DMS 273 (cell line): ENCODE data around the gene CCDC142.
"Not testable (repeated sequence)": the region's sequence is repeated elsewhere in the genome, so short reads cannot be mapped to it uniquely, and the experiment has no call there.

Experiments
- DNase-seq: peaks from one replicate; lab custom pipeline; 2025; ENCODE audit not compliant: unreplicated experiment; lab: John Stamatoyannopoulos, UW

CCDC142 gene

DNA sequence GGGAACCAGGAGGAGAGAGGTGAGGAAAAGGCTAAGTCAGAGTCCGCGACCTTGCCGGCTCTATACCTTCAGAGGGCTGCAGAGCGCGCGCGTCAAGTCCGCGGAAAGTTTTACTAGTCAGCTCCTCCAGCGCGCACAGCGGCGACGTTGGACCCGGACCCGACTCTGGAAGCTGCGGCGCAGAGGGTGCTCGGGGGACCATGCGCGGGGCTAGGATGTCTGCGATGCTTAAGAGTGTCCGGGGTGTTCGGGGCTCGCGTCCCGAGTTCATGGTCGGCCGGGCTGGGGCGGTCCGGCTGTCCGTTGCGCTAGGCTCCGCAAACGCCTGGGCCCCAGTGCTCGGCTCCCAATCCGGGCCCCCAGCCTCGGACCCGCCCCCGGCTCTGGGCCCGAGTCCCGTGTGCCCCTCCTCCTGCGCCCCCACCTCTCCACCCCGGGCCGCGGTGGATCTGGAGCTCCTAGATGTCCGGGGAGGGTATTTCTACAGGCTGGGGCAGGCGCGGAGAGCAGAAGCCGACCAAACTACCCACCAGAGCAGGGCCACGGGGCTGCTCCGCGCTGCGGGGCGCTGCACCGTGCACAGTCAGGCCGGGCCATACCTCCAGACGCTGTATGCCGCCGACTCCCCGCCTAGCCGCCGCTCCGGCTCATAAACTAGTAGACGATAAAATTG lies 16.6 kb upstream of the CCDC142 start, which contains the start of gene LBX2:
Gene LBX2, minus strand, starts transcription at position 337 of the 673 bp plus-strand sequence. Its CDS starts 66 bp downstream, at position 271.
- DNase-seq = peak; percentile 50

GRCh38 chr2:74498500-74499266 lies 15.9 kb upstream of the CCDC142 start:
- DNase-seq = peak; percentile 74

GRCh38 chr2:74497777-74498499 lies 15.1 kb upstream of the CCDC142 start:
- peak; percentile 47 for DNase-seq

DNA sequence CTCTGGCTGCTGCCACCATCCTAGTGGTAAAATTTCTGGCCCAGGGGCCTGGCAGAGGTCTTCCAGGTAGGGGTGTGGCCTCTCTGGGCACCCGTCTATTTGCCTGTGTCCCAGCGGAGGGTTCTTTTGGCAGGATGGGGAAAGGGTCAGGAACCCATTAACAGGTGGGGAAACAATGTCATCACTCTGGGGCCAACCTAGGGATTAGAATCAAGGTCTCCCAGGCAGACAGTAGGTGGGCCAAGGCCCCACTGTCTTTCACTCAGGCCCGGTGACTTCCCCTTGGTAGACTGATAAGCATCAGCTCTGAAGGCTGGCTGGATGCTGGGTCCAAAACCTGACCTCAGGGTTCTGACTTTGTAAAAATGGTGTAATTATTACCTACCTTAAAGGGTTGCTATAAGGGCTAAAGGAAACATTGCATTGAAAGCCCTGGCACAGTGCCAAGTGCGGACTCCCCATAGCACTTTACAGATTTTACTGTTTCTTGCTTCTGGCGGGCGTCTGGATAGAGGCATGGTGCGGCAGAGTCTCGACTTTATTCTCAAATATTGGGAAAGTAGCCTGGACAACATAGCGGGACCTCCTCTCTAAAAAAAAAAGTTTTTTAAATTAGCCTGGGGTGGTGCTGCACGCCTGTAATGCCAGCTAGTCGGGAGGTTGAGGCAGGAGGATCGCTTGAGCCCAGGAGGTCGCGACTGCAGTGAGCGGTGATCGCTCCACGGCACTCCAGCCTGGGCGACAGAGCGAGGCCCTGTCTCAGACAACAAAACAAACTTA lies 14.4 kb upstream of the CCDC142 start:
- peak; percentile 16 for DNase-seq

- no peak for DNase-seq
Observed at GRCh38 chr2:74495440-74495839, 12.6 kb upstream of the CCDC142 start.

DNA sequence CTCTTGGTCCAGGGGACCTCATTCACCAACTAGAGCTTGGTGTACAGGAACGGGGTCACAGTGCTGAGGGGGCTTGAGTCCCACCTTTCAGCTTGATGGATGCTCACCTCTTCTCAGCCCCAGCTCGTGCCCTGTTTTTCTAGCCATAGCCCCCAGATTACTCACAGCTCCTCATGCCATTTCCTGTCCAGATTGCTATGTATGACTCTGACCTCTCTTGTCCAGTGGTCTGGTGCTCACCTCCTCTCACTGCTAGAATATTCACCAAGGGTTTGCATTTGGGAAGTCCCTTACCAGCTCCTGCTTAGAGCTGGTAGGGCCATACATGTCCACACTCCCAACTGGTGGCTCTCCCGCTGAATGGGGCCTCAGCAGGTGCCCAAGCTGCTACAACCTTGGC lies 10.7 kb upstream of the CCDC142 start:
- DNase-seq = no peak

- no peak for DNase-seq
Observed at GRCh38 chr2:74491648-74492544, 9.1 kb upstream of the CCDC142 start.

GRCh38 chr2:74489906-74490305 lies 7.1 kb upstream of the CCDC142 start:
- DNase-seq = no peak

GRCh38 chr2:74488643-74489481 lies 6.1 kb upstream of the CCDC142 start:
- DNase-seq = no peak

DNA sequence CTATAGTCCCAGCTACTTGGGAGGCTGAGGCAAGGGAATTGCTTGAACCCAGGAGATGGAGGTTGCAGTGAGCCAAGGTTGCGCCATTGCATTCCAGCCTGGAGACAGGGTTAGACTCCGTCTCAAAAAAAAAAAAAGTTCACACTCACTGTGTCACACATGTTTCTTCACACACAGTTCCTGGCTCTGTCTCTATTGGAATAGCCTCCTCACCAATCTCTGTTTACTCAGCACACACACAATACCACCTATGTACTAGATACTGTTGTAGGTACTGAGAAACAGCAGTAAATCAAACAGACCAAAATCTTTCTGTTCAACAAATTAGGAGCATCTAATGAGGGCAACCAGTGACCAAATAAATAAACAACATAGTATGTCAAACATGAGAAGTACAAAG lies 3.3 kb upstream of the CCDC142 start:
- no peak for DNase-seq

DNA sequence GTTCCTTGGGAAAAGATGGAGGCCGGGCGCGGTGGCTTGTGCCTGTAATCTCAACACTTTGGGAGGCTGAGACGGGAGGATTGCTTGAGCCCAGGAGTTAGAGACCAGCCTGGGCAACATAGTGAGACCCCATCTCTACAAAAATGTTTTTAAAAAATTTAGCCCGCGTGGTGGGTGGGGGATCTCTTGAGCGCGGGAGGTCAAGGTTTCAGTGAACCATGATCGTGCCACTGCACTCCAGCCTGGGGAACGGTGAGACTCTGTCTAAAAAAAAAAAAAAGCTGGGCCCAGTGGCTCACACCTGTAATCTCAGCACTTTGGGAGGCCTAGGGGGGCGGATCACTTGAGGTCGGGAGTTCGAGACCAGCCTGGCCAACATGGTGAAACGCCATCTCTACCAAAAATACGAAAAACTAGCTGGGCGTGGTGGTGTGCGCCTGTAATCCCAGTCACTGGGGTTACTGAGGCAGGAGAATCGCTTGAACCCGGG lies 922 bp upstream of the CCDC142 start:
- not testable (repeated sequence) for DNase-seq

DNA sequence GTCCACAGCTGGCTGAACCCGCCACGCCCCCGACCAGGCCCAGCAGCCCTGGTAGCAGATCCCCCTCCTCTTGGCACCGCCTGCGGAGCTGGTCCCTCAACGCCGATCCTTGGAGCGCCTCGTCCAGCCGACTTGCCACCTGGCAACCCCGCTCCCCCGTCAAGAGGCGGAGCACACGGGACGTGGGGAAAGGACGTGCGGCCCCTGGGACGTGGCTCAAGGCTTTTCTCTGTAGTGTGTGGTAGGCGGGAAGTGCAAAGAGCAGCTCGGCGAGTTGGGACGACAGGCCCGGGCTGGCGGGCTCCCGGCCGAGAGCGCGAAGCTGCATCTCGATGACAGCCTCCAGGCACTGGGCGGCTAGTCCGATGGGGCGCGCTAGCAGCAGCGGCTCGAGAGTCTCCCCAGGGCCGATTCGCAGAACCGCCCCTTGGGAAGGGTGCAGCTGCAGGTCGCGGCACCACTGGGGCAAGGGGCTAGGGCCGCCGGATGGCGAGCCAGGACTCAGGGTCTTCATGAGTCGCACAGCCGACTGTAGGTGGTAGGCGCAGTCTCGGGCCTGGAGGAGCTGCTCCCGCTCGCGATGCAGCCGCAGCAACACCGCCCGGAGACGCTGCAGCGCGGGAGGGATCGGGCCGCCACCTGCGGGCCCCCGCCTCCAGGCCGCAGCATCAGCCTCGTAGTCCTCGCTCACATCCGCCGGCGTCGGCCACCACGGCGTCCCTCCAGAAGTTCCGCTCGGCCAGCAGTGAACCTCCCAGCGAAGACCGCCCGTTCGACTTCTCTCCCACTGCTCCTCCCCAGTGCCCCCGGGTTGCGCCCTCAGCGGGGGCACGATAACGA lies 617 bp downstream of the CCDC142 start:
- DNase-seq = peak; percentile 83

DNA sequence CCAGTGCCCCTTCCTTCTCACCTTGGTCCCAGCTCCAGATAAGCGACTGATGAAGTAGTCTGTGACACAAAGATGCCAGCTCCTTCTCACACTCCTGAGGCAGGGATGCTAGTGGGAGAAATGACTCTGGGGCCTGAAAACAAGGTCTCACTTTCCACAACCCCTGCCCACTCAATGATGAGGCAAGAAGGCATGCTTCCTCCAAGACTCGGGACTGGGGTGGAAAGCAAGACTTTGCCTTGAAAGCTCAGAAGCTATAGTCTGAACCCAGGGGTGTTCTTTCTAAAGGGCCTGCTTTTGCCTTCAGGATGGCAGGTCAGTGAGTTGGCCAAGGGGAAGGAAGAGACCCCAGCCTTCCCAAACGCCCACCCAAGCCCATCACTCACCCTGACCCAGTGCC lies 1.4 kb downstream of the CCDC142 start:
- DNase-seq = no peak

GRCh38 chr2:74474899-74475298 lies 7.9 kb downstream of the CCDC142 start:
- no peak for DNase-seq

- DNase-seq = no peak
Observed at GRCh38 chr2:74474481-74474880, 8.3 kb downstream of the CCDC142 start.

- DNase-seq = no peak
Observed at GRCh38 chr2:74472945-74473258, 9.9 kb downstream of the CCDC142 start.

DNA sequence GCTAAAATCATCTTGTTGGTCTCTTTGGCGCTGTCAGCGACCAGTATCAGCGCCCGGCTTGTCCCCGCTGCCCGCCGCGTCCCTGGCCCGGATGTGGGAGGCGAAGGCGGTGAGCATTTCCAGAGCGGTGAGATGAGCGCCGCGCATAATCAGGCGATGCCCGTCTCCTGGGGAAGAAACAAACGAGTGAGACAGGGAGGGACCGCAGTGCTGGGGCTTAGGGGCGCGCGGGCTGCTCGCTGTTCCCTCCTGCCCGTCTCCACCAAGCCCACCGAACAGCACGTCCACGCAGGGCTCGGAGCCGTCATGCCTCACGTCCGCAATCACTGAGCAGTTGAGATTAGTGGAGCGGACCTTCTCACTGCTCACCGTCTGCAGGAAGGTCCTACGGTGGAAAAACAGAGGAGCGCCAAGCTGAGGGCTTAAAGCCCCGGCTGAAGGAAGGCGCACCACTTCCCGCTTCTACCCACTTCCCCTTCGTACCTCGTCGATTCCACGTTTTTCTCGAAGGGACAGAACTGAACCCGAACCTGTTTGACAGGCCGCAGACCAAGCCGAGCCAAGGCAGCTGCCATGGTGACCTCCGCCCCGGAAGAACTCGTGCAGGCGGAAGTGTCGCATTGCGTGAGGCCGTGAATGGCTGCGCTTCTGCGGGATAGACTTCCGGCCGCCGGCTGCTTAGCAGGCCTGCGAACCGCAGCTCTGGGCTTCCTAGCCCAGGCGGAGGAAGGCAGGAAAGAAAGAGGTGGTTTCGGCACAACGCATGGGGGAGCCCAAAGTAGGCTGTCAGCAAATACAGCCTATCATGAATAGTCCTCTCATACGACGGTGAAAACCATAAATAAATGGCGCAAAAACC lies 10.5 kb downstream of the CCDC142 start, which contains the start of gene MRPL53:
Gene MRPL53, minus strand, starts transcription at position 595 of the 859 bp plus-strand sequence. Its CDS starts 20 bp downstream, at position 575.
- DNase-seq = peak; percentile 97
